ENCODE data around the gene RNASEH2B. TPM values are rescaled to one million over a fixed set of nuclear protein-coding genes. Genes with fewer than 3 reads are reported as not detected.

Gene RNASEH2B
- total RNA-seq, 1 donor from 2014 or later, result 60.5 TPM

GRCh38 chr13:50940509-50940908 is 30.9 kb downstream of the RNASEH2B start:
- H3K9me3 ChIP-seq, result no peaks in the 10 kb centered on the region
- intact Hi-C loops (cut with DNase I), result no loop called here
- H3K4me1 ChIP-seq, result no peaks in the 10 kb centered on the region
- TF ChIP-seq, protein P1, sequence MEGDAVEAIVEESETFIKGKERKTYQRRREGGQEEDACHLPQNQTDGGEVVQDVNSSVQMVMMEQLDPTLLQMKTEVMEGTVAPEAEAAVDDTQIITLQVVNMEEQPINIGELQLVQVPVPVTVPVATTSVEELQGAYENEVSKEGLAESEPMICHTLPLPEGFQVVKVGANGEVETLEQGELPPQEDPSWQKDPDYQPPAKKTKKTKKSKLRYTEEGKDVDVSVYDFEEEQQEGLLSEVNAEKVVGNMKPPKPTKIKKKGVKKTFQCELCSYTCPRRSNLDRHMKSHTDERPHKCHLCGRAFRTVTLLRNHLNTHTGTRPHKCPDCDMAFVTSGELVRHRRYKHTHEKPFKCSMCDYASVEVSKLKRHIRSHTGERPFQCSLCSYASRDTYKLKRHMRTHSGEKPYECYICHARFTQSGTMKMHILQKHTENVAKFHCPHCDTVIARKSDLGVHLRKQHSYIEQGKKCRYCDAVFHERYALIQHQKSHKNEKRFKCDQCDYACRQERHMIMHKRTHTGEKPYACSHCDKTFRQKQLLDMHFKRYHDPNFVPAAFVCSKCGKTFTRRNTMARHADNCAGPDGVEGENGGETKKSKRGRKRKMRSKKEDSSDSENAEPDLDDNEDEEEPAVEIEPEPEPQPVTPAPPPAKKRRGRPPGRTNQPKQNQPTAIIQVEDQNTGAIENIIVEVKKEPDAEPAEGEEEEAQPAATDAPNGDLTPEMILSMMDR (IDR thresholded peaks at IDR 0.05), result no peak
- no peak overlapping the region for H3K27ac ChIP-seq
- H3K36me3 ChIP-seq, result peaks cover 7 to 29% of the 10 kb centered on the region in 2 donors
- no peaks in the 10 kb centered on the region for H3K27me3 ChIP-seq
- no peak for DNase-seq (ENCODE audit: low spot score in 2 of 2)
- H3K4me3 ChIP-seq, result no peak overlapping the region

DNA sequence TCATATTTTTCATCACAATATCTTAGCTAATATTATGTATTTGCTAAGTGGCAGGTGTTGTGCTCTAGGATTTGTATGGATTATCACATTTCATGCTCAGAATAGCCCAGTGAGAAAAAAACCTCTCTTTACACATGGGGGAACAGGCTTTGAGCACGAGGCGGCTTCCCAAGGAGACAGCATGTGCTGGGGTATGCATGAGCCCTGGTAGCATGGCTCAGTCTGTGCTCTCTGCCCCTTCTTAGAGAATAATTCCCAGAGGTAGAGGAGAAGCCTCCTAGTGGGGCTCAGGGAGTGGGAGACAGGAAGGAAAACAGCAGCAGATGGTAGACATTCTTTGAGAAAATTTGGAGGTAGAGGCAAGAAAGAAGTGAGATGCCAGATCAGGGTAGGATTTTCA is 31.6 kb downstream of the RNASEH2B start:
- Histone ChIP-seq H3K36me3 (peaks cover 4 to 26% of the 10 kb centered on the region in 2 donors), H3K27me3 (no peaks in the 10 kb centered on the region), H3K27ac (no peak overlapping the region), H3K4me3 (no peak overlapping the region), H3K4me1 (no peaks in the 10 kb centered on the region), H3K9me3 (no peaks in the 10 kb centered on the region)
- DNase-seq (ENCODE audit: low spot score in 2 of 2), result no peak
- TF ChIP-seq, protein P1 (IDR thresholded peaks at IDR 0.05), result no peak
- intact Hi-C loops (cut with DNase I), result no loop called here

GRCh38 chr13:50942630-50943311 is 33.2 kb downstream of the RNASEH2B start:
- intact Hi-C loops (cut with DNase I), result no loop called here
- H3K4me1 ChIP-seq, result no peaks in the 10 kb centered on the region
- DNase-seq (ENCODE audit: low spot score in 2 of 2), result no peak

DNA sequence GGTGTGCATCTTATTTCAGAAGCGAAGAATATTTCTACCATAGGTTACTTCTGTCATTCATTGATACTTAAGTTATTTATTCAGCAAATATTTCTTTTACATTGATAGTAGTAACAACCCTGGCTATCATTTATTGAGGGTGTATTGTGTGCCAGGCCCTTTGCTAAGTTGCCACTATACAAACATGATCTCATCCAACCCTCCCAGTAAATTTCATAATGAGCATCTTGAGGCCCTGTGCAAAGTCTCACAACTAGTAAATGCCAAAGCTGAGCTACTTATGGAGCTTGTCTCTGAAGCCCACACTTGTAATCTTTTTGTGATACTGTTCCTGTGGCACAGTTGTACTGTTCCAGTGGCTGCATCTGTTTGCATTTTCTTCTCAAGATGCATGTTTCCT is 36.1 kb downstream of the RNASEH2B start:
- intact Hi-C loops (cut with DNase I), result no loop called here
- Histone ChIP-seq H3K27me3 (no peaks in the 10 kb centered on the region), H3K4me1 (peaks cover 0 to 3% of the 10 kb centered on the region in 2 donors), H3K9me3 (no peaks in the 10 kb centered on the region), H3K27ac (no peak overlapping the region), H3K36me3 (peaks cover 0 to 22% of the 10 kb centered on the region in 2 donors), H3K4me3 (no peak overlapping the region)
- DNase-seq (ENCODE audit: low spot score in 2 of 2), result no peak
- TF ChIP-seq, protein P1 (IDR thresholded peaks at IDR 0.05), result no peak

More at GRCh38 chr13:50942630-50943311, 33.2 kb downstream of the RNASEH2B start:
- H3K27ac ChIP-seq, result no peak overlapping the region
- no peak overlapping the region for H3K4me3 ChIP-seq
- no peaks in the 10 kb centered on the region for H3K27me3 ChIP-seq
- TF ChIP-seq, protein P1 (IDR thresholded peaks at IDR 0.05), result no peak
- H3K9me3 ChIP-seq, result no peaks in the 10 kb centered on the region
- peaks cover 4 to 26% of the 10 kb centered on the region in 2 donors for H3K36me3 ChIP-seq

GRCh38 chr13:50948601-50949000 is 39.0 kb downstream of the RNASEH2B start:
- H3K27me3 ChIP-seq, result no peaks in the 10 kb centered on the region
- no peak for DNase-seq (ENCODE audit: low spot score in 2 of 2)
- TF ChIP-seq, protein P1 (IDR thresholded peaks at IDR 0.05), result no peak
- H3K4me1 ChIP-seq, result peaks cover 0 to 3% of the 10 kb centered on the region in 2 donors
- H3K36me3 ChIP-seq, result peaks cover under 1 to 8% of the 10 kb centered on the region in 2 donors
- intact Hi-C loops (cut with DNase I), result no loop called here
- no peak overlapping the region for H3K27ac ChIP-seq
- H3K9me3 ChIP-seq, result no peaks in the 10 kb centered on the region
- no peak overlapping the region for H3K4me3 ChIP-seq
